ENCODE measurements around the gene GPT2. TPM values are rescaled to one million over a fixed set of nuclear protein-coding genes. Genes with fewer than 3 reads are reported as not detected.

The GPT2 gene
- total RNA-seq, 1 donor from 2014 or later, result 46.1 TPM

- Mint-ChIP-seq H3K9me3 (no peaks in the 10 kb centered on the region), H3K4me3 (no peak overlapping the region), H3K4me1 (peaks cover 30% of the 10 kb centered on the region), H3K27me3 (ENCODE audit: low read depth) (no peaks in the 10 kb centered on the region), H3K36me3 (ENCODE audit: low read depth) (peaks cover 3% of the 10 kb centered on the region), H3K27ac (ENCODE audit: unreplicated experiment) (no peak overlapping the region)
- DNase-seq (ENCODE audit: low read depth, low spot score), result no peak
- no peak for TF ChIP-seq CTCF (conservative IDR thresholded peaks at IDR 0.05)
Observed at GRCh38 chr16:46889245-46889941, 5.2 kb downstream of the GPT2 start.

GRCh38 chr16:46889942-46890300 lies 5.8 kb downstream of the GPT2 start:
- no peak for DNase-seq (ENCODE audit: low read depth, low spot score)
- H3K4me1 Mint-ChIP-seq, result peaks cover 29% of the 10 kb centered on the region
- H3K4me3 Mint-ChIP-seq, result no peak overlapping the region
- no peak for TF ChIP-seq CTCF (conservative IDR thresholded peaks at IDR 0.05)
- no peak overlapping the region for H3K27ac Mint-ChIP-seq (ENCODE audit: unreplicated experiment)
- H3K36me3 Mint-ChIP-seq (ENCODE audit: low read depth), result peaks cover 3% of the 10 kb centered on the region
- H3K27me3 Mint-ChIP-seq (ENCODE audit: low read depth), result no peaks in the 10 kb centered on the region
- H3K9me3 Mint-ChIP-seq, result no peaks in the 10 kb centered on the region

GRCh38 chr16:46891910-46892309 lies 7.7 kb downstream of the GPT2 start:
- peaks cover 3% of the 10 kb centered on the region for H3K36me3 Mint-ChIP-seq (ENCODE audit: low read depth)
- no peak overlapping the region for H3K4me3 Mint-ChIP-seq
- TF ChIP-seq CTCF (conservative IDR thresholded peaks at IDR 0.05), result no peak

DNA sequence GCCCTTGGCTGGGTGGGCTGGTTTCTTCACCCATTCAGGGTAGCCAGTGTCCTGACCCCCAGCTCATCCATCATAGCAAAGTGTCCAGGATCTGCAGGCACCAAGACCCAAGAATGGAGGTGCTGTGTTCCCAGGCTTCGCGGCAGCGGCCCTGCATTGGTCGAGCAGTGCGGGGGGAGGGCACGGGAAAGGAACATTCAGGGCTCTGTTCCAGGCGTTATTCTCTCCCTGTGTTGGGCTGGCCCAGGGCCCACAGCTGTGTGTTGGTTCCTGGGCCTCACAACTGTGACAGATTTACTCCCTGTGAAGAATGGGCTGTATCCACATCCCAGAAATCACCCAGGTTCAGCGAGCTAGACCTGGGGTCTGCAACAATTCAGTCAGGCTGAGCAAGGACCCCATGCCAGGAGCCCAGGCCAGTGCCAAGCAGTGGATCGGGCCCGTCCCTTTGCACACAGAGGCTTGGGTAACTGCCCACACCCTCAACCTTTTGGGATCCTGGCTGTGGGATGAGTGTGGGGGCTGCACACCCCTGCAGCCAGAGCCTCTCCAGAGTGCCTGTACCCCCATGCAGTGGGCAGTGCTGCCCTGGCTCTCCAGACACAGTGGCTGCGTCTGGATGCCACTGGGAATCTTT lies 10.0 kb downstream of the GPT2 start:
- no peak overlapping the region for H3K27ac Mint-ChIP-seq (ENCODE audit: unreplicated experiment)
- TF ChIP-seq CTCF (conservative IDR thresholded peaks at IDR 0.05), result no peak
- no peaks in the 10 kb centered on the region for H3K27me3 Mint-ChIP-seq (ENCODE audit: low read depth)
- no peak for DNase-seq (ENCODE audit: low read depth, low spot score)
- H3K9me3 Mint-ChIP-seq, result no peaks in the 10 kb centered on the region
- H3K4me3 Mint-ChIP-seq, result no peak overlapping the region
- H3K4me1 Mint-ChIP-seq, result peaks cover 15% of the 10 kb centered on the region
- H3K36me3 Mint-ChIP-seq (ENCODE audit: low read depth), result peaks cover 3% of the 10 kb centered on the region

More at GRCh38 chr16:46891910-46892309, 7.7 kb downstream of the GPT2 start:
- Mint-ChIP-seq H3K27ac (ENCODE audit: unreplicated experiment) (no peak overlapping the region), H3K9me3 (no peaks in the 10 kb centered on the region), H3K4me1 (peaks cover 23% of the 10 kb centered on the region), H3K27me3 (ENCODE audit: low read depth) (no peaks in the 10 kb centered on the region)
- DNase-seq (ENCODE audit: low read depth, low spot score), result no peak

- DNase-seq (ENCODE audit: low read depth, low spot score), result no peak
- H3K4me1 Mint-ChIP-seq, result peaks cover 15% of the 10 kb centered on the region
- H3K4me3 Mint-ChIP-seq, result no peak overlapping the region
- H3K27me3 Mint-ChIP-seq (ENCODE audit: low read depth), result no peaks in the 10 kb centered on the region
- H3K27ac Mint-ChIP-seq (ENCODE audit: unreplicated experiment), result peak overlapping the region; percentile 39
- H3K9me3 Mint-ChIP-seq, result no peaks in the 10 kb centered on the region
- TF ChIP-seq CTCF (conservative IDR thresholded peaks at IDR 0.05), result no peak
- peaks cover 3% of the 10 kb centered on the region for H3K36me3 Mint-ChIP-seq (ENCODE audit: low read depth)
Observed at GRCh38 chr16:46895399-46896313, 11.5 kb downstream of the GPT2 start.

Measured in neural crest cell (in vitro differentiated cells).